ENCODE data around the gene NPC1. TPM values are rescaled to one million over a fixed set of nuclear protein-coding genes. Genes with fewer than 3 reads are reported as not detected.

Gene NPC1
- total and polyA plus RNA-seq, 2 of the 8 experiments (the other 6 are each of a cell fraction or from before 2014, with no cell fraction given), result 34.1 to 39.5 TPM

- no peak for TF ChIP-seq CBX5 (IDR thresholded peaks at IDR 0.05; ENCODE audit: low read depth, low read length)
Observed at GRCh38 chr18:23531912-23532311, 54.4 kb downstream of the NPC1 start (continued).

All from H1 (cell line).